Measurements from ENCODE around the gene UGT2B28.
"Not testable (repeated sequence)": the region's sequence is repeated elsewhere in the genome, so short reads cannot be mapped to it uniquely, and the experiment has no call there.

UGT2B28 gene

DNA sequence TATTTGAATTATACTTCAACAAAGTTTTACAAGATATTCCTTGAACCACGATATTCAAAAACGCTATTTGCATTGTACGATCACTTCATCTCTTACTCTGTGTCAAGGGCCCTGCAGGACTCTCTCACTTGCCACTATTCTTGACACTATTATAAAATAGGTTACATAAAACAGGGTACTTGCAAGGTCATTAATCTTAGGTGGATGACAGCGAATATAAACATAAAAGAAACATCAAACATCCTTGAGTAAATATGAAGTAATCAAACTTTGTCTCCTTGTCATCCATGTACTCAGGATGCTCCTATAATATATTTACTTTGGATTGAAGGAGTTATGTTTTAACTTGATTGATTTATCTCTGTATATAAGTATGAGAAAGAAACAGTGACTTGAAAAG is at the start of gene UGT2B28:
Gene UGT2B28, plus strand, starts transcription at position 395 of the 400 bp plus-strand sequence. CDS start 26 bp downstream, outside the sequence.
- DNase-seq (ENCODE audit: low spot score), result not testable (repeated sequence)

DNA sequence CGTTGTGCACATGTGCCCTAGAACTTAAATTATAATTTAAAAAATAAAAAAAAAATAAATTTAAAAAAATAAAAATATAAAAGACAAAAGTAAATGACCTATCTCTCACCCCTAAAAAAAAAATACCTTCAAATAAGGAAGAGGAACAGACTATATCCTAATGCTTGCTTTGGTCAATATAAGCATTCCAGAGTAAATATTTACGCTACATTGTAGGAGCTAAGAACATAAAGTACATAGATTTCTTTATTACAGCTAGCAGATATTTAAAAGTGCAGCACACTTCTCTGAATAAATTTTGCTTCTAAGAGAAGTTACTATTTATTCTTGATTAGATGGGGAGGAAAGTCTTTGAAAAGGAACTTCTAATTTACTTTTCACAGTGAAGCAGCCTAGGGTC is 41.2 kb upstream of the UGT2B28 start:
- no peak for DNase-seq (ENCODE audit: low spot score)

GRCh38 chr4:69239557-69240168 is 40.6 kb upstream of the UGT2B28 start:
- no peak for DNase-seq (ENCODE audit: low spot score)

- DNase-seq (ENCODE audit: low spot score), result not testable (repeated sequence)
Measured at GRCh38 chr4:69240787-69241186, 39.5 kb upstream of the UGT2B28 start.

DNA sequence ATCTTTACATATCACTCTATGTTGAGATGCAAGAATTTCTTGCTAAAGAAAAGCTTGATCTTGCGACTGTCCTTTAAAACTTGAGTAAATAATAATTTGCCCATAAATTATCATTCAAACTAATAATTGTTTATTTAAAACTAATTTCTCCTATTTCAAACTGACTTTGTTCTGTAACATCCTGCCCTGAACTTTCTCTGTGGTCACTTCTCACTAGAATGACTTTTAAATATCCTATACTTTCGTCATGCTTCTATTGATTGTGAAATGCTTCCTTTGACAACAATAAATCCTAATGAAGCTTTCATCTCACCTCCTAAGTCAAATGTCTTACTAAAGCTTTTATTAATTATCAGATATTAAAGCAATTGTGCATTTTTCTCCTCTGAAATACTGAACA is 38.5 kb upstream of the UGT2B28 start:
- not testable (repeated sequence) for DNase-seq (ENCODE audit: low spot score)

- not testable (repeated sequence) for DNase-seq (ENCODE audit: low spot score)
Measured at GRCh38 chr4:69242562-69243240, 37.6 kb upstream of the UGT2B28 start.

DNA sequence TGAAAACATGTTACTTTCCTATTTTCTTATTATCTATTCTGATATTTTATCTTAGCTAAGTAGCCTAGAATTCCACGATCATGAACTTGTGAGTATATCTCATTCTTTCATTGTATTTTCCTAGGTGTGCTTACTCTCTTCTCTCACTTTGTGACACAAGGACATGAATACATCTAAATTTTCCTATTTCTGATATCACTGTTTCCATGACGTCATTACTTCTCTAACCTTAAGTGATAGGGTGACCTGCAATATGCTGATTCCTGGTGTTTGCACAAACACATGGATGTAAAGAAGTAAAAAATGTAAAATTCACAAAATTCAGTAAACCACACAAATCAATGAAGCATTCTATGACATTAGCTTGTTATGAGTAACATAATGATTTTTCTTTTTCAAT is 29.4 kb upstream of the UGT2B28 start:
- not testable (repeated sequence) for DNase-seq (ENCODE audit: low spot score)

- DNase-seq (ENCODE audit: low spot score), result not testable (repeated sequence)
Measured at GRCh38 chr4:69253147-69253772, 27.0 kb upstream of the UGT2B28 start.

DNA sequence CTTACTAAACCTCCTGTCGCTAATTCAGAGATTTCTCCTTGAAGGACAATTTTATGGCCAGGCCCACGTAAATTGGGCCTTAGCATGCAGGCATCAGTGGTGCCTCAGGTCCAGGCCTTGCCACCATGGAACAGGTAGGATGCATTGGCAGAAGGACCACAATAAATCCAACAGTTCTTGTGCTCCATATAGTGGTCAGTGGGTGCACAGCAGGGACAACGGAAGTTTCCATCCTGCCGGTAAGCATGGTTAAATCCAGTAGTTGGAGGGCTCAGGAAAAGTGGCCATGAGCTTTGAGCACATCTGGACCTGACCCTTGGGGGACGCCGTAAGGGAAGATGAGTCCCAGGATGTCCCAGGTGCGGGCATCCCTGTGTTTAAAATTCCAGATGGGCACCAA is 11.7 kb upstream of the UGT2B28 start:
- DNase-seq (ENCODE audit: low spot score), result not testable (repeated sequence)

- DNase-seq (ENCODE audit: low spot score), result not testable (repeated sequence)
Measured at GRCh38 chr4:69296356-69296755, 16.1 kb downstream of the UGT2B28 start.

DNA sequence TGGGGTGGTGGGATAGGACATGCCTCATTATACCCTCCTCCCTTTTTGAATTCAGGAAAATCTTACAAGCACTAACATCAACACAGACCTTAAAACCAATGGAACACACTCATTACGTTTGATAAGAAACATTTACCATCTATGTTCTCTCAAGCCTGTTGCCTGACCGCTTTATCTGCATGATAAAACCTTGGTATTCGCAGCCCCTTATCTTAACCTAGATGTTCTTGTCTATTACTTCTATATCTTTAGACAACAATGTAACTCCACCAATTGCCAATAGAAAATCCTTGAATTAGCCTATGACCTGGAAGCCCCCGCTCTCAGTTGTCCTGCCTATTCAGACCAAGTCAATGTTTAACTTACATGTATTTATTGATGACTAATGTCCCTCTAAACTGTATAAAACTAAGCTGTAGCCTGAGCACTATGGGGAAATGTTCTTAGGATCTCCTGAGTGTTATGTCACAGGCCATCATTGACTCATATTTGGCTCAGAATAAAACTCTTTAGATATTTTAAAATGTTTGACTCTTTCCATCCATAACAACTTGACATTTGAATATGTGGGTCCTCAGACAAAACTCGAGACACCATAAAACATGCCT is 28.3 kb downstream of the UGT2B28 start:
- DNase-seq (ENCODE audit: low spot score), result not testable (repeated sequence)

GRCh38 chr4:69309549-69310076 is 29.3 kb downstream of the UGT2B28 start:
- not testable (repeated sequence) for DNase-seq (ENCODE audit: low spot score)

DNA sequence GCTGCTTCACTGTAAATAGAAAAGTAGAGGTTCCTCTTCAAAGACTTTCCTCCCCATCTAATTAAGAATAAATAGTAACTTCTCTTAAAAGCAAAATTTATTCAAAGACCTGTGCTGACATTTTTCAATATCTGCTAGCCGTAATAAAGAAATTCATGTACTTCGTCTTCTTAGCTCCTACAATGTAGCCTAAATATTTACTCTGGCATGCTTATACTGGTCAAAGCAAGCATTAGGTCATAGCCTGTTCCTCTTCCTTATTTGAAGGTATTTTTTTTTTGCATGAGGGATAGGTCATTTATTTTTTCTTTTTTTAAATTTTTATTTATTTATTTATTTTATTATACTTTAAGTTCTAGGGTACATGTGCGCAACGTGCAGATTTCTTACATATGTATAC is 30.0 kb downstream of the UGT2B28 start:
- DNase-seq (ENCODE audit: low spot score), result not testable (repeated sequence)

GRCh38 chr4:69317669-69318298 is 37.5 kb downstream of the UGT2B28 start:
- DNase-seq (ENCODE audit: low spot score), result not testable (repeated sequence)

DNA sequence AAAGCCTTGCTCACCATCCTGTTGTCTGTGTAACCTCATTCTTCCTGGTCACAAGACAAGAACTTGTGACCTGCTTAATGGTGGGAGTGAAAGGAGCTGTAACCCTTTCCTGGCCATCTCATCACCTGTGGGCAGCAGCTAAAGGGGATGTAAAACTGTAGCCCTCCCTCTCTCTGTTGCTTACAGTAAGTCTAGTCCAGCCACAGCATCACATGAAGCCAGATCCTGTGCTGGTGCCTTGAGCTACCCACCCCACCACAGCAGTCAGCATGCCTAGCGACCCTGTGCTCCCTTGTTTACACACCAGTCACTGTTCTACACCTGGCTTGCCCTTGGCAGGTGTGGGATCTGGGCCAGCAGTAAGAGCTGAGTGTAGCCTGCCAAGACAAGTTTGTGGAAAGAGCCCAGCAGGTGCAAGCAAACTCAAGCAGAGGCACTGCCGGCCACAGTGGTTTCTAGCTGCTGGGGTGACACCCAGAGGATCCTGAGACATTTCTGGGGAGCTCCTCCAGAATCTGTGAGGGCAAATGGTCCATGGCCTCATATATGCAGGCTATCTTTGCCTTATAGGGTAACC is 41.0 kb downstream of the UGT2B28 start:
- no peak for DNase-seq (ENCODE audit: low spot score)

- no peak for DNase-seq (ENCODE audit: low spot score)
Measured at GRCh38 chr4:69322055-69322454, 41.8 kb downstream of the UGT2B28 start.

- DNase-seq (ENCODE audit: low spot score), result no peak
Measured at GRCh38 chr4:69323284-69323683, 43.0 kb downstream of the UGT2B28 start.

GRCh38 chr4:69330345-69331047 is 50.2 kb downstream of the UGT2B28 start:
- no peak for DNase-seq (ENCODE audit: low spot score)

GRCh38 chr4:69331304-69331703 is 51.0 kb downstream of the UGT2B28 start:
- DNase-seq (ENCODE audit: low spot score), result not testable (repeated sequence)

DNA sequence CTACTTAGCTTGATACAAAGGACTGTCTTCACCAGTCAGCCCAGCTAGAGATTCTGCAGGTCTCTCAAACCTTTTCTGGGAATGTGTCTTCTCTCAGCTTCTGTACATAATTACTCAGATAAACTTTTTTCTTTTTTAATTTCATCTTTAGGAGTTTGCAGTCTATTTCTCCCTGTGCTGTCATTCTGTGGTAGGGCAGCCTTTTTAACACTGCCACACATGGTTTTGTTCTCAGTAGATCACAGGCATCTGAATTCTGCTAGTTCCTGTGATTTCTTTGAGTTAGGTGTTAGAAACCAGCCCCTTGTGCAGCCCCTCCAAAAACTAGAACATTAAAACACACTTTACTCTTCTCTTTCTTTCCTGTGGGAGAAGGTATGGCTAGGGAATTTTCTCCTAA is 55.2 kb downstream of the UGT2B28 start:
- DNase-seq (ENCODE audit: low spot score), result not testable (repeated sequence)

GRCh38 chr4:69343114-69343513 is 62.8 kb downstream of the UGT2B28 start:
- not testable (repeated sequence) for DNase-seq (ENCODE audit: low spot score)
